Measurements from ENCODE around the gene TMEM134. TPM values are rescaled to one million over a fixed set of nuclear protein-coding genes. Genes with fewer than 3 reads are reported as not detected.
A peak's percentile ranks its signal among the peaks of the same experiment; 100 is the strongest.

The TMEM134 gene
- total RNA-seq, 4 donors from 2014 or later = 69.0 to 138 (median 95.8) TPM

GRCh38 chr11:67455054-67455453 lies 14.0 kb downstream of the TMEM134 start, which contains the start of gene CABP4:
Gene CABP4, plus strand, starts transcription at chr11:67455354. Its CDS starts 70 bp downstream, at chr11:67455424.
- DNase-seq = no peak
- intact Hi-C loops (cut with DNase I) = no loop called here

DNA sequence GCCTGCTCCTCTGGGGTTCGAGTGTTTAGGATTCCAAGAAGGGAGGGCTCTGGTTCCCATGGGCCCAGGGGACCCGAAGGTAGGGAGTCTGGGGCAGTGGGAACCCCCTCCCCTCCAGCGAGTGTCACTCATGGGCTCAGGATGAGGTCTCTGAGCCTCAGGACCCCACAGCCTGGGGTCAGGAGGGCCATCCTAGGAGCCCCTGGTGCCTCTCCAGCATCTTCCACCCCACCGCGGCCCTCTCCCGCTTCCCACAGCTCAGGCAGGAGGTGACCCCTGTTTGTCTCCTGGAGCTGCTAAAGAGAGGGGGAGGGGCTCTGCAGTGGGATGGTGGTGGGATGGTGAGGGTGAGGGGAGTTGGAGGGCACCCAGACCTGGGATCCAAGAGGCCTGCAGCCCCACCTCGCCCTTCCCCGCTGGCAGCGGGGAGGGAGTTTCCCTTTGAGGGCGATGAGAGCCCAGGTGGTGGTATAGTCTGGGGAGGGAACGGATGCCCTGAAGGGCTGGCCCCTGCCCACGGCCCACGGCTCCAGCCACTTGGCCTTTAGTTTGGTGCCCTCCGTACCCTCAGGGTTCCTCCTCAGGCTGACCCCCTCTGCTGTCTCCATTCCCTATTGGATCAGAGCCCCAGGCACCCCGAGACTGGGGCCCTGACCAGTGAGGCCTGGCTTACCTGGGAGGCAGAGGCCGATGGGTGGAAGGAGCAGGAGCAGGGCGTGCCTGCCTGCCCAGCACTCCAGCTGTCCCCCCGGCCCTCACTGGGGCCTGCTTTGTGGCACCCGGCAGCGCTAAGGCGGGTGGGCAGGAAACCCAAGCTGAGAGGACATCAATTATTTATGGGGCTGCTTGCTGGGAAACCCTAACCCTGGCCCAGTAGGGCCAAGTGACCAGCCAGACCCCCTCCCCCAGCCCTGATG lies 15.0 kb downstream of the TMEM134 start:
- H3K27me3 ChIP-seq = no peaks in the 10 kb centered on the region
- no peaks in the 10 kb centered on the region for H3K36me3 ChIP-seq
- no peak overlapping the region for H3K27ac ChIP-seq
- no peak for DNase-seq
- no peaks in the 10 kb centered on the region for H3K9me3 ChIP-seq
- TF ChIP-seq, protein P1, sequence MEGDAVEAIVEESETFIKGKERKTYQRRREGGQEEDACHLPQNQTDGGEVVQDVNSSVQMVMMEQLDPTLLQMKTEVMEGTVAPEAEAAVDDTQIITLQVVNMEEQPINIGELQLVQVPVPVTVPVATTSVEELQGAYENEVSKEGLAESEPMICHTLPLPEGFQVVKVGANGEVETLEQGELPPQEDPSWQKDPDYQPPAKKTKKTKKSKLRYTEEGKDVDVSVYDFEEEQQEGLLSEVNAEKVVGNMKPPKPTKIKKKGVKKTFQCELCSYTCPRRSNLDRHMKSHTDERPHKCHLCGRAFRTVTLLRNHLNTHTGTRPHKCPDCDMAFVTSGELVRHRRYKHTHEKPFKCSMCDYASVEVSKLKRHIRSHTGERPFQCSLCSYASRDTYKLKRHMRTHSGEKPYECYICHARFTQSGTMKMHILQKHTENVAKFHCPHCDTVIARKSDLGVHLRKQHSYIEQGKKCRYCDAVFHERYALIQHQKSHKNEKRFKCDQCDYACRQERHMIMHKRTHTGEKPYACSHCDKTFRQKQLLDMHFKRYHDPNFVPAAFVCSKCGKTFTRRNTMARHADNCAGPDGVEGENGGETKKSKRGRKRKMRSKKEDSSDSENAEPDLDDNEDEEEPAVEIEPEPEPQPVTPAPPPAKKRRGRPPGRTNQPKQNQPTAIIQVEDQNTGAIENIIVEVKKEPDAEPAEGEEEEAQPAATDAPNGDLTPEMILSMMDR (IDR thresholded peaks at IDR 0.05) = no peak
- no peak for TF ChIP-seq POLR2A (IDR thresholded peaks at IDR 0.05)
- H3K4me3 ChIP-seq (replicated peaks in 1 of 3) = no peak overlapping the region
- H3K4me1 ChIP-seq = no peaks in the 10 kb centered on the region
- 89 to 93% methylated on average over 10 to 13 of the region's 21 CpGs for WGBS, 2 donors
- intact Hi-C loops (cut with DNase I) = no loop called here

More at GRCh38 chr11:67455054-67455453, 14.0 kb downstream of the TMEM134 start, which contains the start of gene CABP4:
- Histone ChIP-seq H3K27ac (no peak within 1 kb of the TSS), H3K36me3 (no peaks in the 10 kb centered on the region), H3K9me3 (no peaks in the 10 kb centered on the region), H3K4me1 (peaks cover 0 to 7% of the 10 kb centered on the region in 2 donors), H3K4me3 (replicated peaks in 1 of 3) (no peak within 1 kb of the TSS), H3K27me3 (no peaks in the 10 kb centered on the region)
- TF ChIP-seq, protein P1 (IDR thresholded peaks at IDR 0.05) = no peak
- TF ChIP-seq POLR2A (IDR thresholded peaks at IDR 0.05) = no peak
- WGBS, 2 donors = 97 to 100% methylated on average over 2 of the region's 3 CpGs

DNA sequence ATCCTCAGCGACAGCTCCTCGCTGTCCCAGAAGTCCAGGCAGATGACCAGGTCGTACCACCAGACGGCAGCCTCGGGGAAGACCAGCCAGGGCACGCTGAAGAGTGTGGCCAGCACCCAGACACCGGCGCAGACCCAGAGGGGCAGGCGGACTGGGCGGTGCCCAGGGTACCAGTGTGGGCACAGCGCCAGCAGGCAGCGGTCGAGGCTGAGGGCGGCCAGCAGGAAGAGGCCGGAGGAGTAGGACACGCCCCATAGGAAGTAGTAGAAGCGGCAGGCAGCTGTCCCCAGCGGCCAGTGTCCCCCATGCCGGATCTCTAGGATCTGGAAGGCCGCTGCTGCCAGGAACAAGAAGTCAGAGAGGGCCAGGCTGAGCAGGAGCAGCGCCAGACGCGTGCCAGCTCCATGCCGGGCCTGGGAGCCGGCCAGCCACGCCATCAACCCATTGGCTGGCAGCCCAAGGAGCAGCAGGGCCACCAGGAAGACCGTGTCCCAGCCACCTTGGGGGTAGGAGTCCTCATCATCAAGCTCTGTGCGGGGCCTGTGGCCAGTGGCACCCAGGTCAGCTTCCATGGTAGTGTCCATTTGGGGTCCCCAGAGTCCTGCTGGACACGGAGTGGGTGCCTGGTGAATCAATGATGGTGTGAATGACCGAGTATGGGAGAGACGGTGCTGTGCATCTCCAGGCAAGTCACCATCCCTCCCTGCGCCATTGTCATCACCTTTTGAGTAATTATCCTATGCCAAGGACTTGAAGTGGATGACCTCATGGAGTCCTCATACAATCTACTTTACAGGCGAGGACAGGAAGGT lies 16.7 kb downstream of the TMEM134 start, which contains the start of gene GPR152:
GPR152 (minus strand) TSS at position 589 of the 812 bp plus-strand sequence; CDS start at position 584, 5 bp downstream.
- intact Hi-C loops (cut with DNase I) = no loop called here
- no peak within 1 kb of the TSS for H3K4me3 ChIP-seq (replicated peaks in 1 of 3)
- no peaks in the 10 kb centered on the region for H3K27me3 ChIP-seq
- H3K9me3 ChIP-seq = no peaks in the 10 kb centered on the region
- no peaks in the 10 kb centered on the region for H3K4me1 ChIP-seq
- DNase-seq = no peak
- 85 to 88% methylated on average over 12 to 14 of the region's 33 CpGs for WGBS, 2 donors
- H3K36me3 ChIP-seq = no peaks in the 10 kb centered on the region
- H3K27ac ChIP-seq = peak within 1 kb of the TSS in 1 of 3 donors; percentile 36
- no peak for TF ChIP-seq POLR2A (IDR thresholded peaks at IDR 0.05)
- TF ChIP-seq, protein P1 (IDR thresholded peaks at IDR 0.05) = no peak

DNA sequence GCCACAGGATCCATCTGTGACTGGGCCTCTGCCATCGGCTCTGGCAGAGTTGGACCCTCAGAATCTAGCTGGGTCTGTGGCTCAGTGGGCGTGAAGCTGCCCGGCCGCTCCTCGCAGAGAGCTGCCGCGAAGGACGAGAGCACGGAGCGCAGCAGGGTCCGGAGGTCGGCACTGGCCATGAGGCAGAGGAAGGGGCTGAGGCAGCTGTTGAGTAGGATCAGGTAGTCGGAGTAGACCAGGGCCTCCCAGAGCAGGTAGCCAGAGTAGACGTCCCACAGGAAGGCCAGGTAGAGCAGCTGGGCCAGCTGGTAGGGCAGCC lies 17.4 kb downstream of the TMEM134 start:
- H3K36me3 ChIP-seq = no peaks in the 10 kb centered on the region
- WGBS, 2 donors = 93 to 95% methylated on average over 14 of the region's 14 CpGs
- intact Hi-C loops (cut with DNase I) = no loop called here
- TF ChIP-seq, protein P1 (IDR thresholded peaks at IDR 0.05) = no peak
- no peak for TF ChIP-seq POLR2A (IDR thresholded peaks at IDR 0.05)
- H3K27me3 ChIP-seq = no peaks in the 10 kb centered on the region
- H3K27ac ChIP-seq = peak overlapping the region in 1 of 3 donors; percentile 36
- H3K4me1 ChIP-seq = no peaks in the 10 kb centered on the region
- no peaks in the 10 kb centered on the region for H3K9me3 ChIP-seq
- H3K4me3 ChIP-seq (replicated peaks in 1 of 3) = no peak overlapping the region
- DNase-seq = no peak

All from thyroid gland (tissue), 4 donors.